ENCODE measurements around the gene FCHSD1. TPM values are rescaled to one million over a fixed set of nuclear protein-coding genes. Genes with fewer than 3 reads are reported as not detected.
"Not testable (repeated sequence)": the region's sequence is repeated elsewhere in the genome, so short reads cannot be mapped to it uniquely, and the experiment has no call there.

The FCHSD1 gene
- total RNA-seq, 1 donor from 2014 or later = 4.5 TPM

DNA sequence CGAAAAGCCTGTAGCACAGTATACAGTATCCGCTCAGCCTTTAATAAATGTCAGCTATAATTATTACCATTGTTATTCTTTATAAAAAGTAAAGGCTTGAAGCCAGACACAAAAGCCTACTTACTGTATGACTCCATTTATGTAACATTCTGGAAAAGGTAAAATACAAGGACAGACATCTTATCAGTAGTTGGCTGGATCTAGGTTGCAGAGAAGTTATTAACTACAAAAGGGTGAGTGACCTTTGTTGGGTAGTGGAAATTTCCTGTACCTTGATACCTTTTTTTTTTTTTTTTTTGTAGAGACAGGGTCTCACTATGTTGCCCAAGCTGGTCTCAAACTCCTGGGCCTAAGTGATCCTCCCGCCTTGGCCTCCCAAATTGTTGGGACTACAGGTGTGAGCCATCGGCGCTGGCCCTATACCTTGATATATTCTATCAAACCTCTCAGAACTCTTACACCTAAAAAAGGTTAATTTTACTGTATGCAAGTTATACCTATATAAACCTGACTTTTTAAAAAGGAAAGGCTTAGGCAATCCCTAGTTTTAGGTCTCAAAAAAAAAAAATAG is 20.6 kb downstream of the FCHSD1 start:
- intact Hi-C loops (cut with DNase I) = no loop called here
- DNase-seq (ENCODE audit: missing footprints) = no peak

DNA sequence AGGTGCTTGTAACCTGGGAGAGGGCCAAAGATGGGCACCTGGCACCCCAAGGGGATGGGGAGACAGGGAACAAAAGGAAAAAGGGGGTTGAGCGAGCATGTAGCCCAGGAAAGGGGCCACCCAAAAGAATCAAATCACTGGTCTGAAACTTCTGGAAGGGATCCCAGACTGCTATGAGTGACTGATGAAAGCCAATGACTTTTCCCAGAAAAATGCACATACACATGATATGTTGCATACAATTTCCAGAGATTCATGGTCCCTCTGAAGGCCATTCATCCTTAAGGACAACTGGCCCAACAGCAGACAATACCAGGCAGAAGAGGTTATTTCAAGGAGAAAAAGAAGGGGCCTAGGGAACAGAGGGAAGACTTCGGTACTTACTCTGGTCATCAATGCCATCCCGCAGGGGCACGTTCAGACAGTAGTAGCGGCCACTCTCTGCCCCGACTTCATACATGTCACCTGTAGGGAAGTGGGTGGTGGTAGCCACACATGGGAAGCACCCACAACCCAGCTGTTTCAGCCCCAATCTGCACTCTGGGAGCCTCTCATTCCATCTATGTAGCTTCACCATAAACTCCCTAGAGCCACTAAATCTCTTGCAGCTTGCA is 22.9 kb downstream of the FCHSD1 start:
- ATAC-seq (no peak), DNase-seq (ENCODE audit: missing footprints) (no peak)
- intact Hi-C loops (cut with DNase I) = no loop called here

More for the DNA sequence above, 20.6 kb downstream of the FCHSD1 start:
- ATAC-seq = no peak

DNA sequence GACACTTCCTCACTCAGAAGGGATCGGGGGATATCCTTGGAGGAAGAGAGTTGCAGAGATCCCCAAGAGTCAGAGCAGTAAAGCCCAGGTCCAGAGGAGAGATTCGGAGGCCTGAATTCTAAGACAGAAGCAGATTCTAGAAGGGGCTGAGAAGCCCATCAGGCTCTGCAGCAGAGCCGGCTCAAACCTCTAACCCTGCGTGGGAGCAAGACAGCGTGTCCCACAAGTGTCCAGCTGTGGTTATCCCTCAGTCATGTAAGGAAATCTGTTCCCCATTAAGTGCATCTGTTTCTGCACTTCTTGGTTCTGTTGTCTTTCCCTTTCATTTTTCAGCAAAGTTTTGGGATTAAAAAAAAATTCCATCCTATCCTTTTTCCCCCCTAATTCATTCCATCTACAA is 27.6 kb downstream of the FCHSD1 start:
- ATAC-seq (no peak), DNase-seq (ENCODE audit: missing footprints) (no peak)
- intact Hi-C loops (cut with DNase I) = no loop called here

DNA sequence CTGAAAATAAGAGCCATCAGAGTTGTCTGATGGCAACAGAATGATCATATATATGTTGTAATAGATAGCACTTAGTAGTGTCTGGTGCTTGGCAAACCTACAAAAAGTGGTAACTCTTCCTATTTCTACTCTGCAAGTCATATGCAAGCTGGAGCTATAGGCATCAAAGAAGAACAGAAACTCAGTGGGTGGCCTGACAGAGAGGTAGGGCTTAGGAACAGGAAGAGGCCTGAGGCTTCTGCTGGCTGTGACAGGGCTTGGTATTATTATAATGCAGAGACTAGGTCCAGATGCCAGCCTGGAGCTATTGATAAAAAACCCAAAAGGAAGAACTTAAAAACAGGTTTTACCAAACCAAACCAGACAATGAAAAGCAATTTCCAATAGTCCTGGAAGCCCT is 28.0 kb downstream of the FCHSD1 start:
- no peak for DNase-seq (ENCODE audit: missing footprints)
- ATAC-seq = no peak
- intact Hi-C loops (cut with DNase I) = no loop called here

DNA sequence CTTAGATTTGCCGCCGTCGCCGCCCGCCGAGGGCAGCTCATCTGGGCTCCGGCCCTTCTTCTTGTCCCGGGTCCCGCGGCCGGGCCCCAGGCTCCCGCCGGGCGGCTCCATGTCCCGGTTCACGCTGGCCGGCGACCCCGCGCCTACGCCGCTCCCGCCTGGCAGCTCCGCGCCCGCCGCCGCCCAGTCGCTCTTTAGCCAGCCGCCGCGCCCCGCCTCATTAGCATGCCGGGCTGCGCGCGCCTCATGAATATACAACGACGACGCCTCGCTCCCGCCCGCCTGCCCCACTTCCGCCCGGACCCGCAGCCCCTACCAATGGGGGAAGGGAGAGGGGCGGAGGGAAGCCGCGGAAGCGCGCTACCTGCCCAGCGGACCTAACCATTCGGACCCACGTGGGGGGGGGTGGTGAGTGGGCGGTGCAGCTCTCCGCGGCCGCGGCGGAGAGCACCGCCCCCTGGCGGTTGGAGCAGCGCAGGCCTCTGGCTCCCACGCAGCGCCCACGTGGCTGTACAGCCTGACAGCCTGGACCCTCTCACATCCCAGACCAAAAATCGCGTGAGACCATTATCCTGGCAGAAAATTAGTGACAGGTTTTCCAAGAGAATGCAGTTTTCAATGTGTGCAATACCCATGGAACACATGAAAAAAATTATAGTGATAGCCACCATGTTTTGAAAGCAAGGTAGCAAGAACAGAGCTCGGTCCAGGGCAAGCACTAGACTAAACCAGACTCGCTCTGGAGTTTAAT is 32.2 kb downstream of the FCHSD1 start, which contains the start of gene DIAPH1:
DIAPH1 (minus strand) TSS at position 197 of the 751 bp plus-strand sequence; CDS start at position 111, 86 bp downstream.
- ATAC-seq (peak; percentile 96), DNase-seq (ENCODE audit: missing footprints) (peak; percentile 100)
- intact Hi-C loops (cut with DNase I) = loop anchor here (1.0 kb wide), 2 partner anchors 17 to 27 kb away; partner anchors contain the start of genes HDAC3 and RELL2

DNA sequence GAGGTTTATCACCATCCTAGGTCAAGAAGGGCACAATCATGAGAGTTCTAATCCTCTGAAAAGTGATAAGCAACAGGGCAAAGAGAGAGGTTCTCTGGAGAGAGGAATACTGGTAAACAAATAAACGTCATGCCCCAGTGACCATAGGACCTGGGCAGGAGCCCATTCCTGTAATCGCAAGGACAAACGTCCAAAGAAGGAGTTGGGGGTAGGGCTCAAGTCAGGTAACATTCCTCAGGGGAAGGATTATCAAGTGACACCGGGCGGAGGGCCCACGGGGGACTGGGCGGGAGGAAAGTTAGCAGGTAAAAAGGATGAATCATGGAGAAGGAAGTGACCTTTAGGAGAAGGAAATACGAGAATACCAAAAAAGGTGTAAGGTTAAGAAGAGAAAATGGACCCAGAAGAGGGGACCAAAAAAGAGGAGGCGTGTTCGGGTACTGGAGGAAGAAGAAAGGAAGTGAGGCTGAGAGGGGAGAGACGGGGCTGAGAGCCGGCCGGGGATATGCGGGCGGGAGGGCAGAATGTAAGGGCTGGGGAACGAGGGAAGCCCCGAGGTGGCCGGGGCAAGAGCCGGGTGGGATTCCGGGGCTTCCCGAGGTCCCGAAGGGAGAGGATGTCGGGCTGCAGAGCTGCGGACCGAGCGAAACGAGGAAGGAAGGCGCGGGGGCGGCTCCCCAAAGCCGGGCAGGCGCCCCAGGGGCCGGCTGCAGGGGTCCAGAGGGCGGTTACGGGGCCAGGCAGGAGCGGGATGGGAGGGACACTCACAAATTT is 33.0 kb downstream of the FCHSD1 start:
- intact Hi-C loops (cut with DNase I) = no loop called here
- DNase-seq (ENCODE audit: missing footprints) (no peak), ATAC-seq (peak; percentile 20)

DNA sequence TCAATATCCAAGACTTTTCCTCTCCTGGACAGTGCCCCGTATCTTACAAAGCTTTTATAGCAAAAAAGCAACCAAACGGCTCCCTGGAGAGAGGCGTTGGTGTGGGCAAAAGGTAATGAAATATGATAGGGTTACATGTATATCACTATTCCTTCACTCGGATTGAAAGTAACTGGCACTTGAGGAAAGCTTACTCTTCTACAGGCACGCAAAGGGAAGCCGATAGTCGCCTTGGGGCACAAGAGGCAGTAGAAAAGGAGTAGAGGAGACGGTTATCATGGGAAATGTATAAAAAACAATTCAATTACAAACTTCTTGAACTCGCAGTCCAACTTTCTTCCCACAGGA is 33.6 kb downstream of the FCHSD1 start:
- intact Hi-C loops (cut with DNase I) = no loop called here
- DNase-seq (ENCODE audit: missing footprints) = no peak
- no peak for ATAC-seq

DNA sequence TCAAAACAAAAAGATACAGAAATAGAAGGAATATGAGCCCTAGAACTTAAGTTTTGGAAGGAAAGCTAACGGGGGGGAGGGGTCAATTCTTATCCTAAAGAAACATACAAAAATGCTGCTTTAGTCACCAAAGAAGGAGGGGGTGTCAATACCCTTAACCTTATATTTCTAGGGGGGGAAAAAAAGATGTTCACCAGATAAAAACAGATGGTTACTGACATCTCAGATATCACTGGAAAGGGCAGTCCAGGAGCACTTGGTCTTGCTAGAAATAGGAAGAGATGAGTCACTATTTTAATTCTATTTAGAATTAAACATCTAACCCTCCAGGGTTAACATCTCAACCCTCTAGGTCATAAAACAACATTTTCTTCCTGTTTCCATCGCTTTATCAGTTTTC is 34.1 kb downstream of the FCHSD1 start:
- intact Hi-C loops (cut with DNase I) = no loop called here
- ATAC-seq = no peak
- DNase-seq (ENCODE audit: missing footprints) = no peak

DNA sequence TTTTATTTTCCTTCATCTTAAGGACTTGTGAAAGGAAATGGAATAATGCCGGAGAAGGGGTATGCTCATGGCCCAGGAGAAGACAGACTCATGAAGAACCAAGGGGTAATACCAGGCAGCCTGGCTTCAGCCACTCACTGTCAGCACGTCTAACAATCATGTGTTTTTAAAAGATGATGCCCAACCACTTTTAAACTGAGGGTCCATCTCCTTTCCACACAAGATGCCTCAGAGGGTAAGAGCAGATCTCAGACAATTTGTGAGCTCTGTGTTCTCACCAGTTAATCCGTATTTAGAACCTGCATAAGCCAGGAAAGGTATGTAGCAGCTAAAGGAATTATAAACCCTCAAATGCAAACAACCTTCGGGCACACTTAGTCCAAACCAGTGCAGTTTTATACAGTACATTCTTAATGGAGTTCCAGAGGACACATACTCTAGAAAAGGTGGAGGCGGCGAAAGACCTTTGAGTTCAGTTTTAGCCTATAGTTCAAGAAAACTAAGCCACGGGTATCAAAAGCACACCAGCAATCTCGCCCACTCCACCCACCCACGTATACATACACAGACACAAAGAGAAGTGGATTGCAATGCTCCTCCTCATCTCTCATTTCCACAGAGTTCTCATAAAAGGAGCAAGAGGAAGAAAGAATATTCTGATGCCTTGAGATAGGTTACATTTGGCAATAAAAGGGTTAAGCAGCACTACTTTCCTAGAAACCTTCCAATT is 35.1 kb downstream of the FCHSD1 start:
- ATAC-seq (no peak), DNase-seq (ENCODE audit: missing footprints) (no peak)
- intact Hi-C loops (cut with DNase I) = no loop called here

DNA sequence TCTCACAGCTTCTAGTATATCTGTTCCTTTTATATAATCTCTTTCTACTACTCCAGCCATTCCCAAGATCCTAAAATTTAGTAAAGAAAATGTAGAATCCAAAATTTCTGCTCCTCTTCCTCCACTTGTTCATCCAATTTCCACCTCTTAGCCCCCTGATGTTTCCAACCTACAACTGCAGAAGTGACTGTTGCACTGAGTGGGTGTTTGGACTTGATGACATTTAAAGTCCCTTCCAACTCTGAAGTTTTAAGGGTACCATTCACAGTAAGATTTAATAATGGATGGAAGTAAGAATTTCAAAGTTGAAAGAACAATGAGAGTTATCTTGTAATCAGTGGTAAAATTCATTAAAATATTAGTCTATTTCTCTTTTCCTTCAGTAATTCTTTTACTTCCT is 37.9 kb downstream of the FCHSD1 start:
- intact Hi-C loops (cut with DNase I) = no loop called here
- ATAC-seq = no peak
- no peak for DNase-seq (ENCODE audit: missing footprints)

DNA sequence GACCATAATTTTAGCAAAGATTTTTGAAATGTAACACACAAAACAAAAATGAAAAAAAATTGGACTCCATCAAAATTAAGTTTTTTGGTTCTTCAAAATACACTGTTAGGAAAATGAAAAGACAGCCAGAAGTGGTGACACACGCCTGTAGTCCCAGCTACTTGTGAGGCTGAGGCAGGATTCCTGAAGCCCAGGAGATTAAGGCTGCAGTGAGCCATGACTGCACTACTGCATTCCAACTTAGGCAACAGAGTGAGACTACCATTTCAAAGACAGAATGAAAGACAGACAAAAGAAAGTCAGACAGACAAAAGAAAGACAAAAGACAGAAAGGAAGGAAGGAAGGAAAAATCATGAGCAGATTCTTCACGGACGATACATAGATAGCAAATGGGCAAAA is 39.9 kb downstream of the FCHSD1 start:
- ATAC-seq (no peak), DNase-seq (ENCODE audit: missing footprints) (no peak)
- intact Hi-C loops (cut with DNase I) = no loop called here

DNA sequence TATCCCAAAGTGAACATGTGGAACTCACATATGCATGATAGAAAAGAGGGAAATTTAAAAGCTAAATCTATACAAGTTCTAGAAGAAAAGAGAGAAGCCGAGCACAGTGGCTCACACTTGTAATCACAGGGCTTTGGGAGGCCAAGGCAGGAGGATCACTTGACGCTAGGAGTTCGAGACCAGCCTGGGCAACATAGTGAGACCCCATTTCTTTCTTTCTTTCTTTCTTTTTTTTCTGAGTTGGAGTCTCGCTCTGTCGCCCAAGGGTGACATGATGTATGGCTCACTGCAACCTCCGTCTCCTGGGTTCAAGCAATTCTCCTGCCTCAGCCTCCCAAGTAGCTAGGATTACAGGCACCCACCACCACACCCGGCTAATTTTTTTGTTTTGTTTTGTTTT is 41.3 kb downstream of the FCHSD1 start:
- DNase-seq (ENCODE audit: missing footprints); intact Hi-C loops (cut with DNase I); ATAC-seq: not testable (repeated sequence)

DNA sequence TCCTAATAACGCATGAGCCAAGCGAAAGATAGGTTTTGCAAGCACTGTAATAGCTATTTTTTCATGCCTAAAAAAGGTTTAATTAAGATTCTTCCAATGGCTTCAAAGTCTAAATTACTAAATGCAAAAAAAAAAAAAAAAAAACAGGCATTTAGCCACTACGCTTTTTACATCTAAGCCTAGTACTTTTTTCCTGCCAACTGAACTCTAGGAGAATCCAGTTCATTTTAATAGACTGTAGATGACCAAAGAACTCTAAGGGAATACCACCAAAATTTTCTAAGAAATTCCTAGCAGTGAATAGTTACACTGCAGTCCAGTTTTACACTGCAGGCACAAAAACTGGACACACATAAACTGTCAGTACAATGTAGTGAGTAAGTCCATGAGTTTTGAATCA is 42.2 kb downstream of the FCHSD1 start:
- intact Hi-C loops (cut with DNase I) = no loop called here
- DNase-seq (ENCODE audit: missing footprints) (no peak), ATAC-seq (no peak)

DNA sequence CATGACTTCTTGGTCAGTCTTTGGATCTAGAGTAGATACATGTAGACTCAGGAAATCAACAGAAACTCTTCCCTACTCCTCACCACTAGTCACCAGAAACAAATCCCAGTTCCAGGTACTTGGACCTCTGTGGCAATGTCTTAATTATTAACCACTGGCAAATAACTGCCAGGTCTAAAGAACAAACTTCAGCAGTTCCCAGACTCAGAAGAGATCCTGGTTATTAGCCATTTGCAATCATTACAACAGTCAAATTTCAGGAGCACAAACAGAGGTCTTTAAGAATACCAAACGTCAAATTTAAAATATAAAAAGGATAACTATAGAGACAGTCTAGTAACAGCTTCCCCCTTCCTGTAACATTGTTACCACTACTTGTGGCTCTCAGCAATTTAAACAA is 42.7 kb downstream of the FCHSD1 start:
- DNase-seq (ENCODE audit: missing footprints) (no peak), ATAC-seq (no peak)
- intact Hi-C loops (cut with DNase I) = no loop called here

DNA sequence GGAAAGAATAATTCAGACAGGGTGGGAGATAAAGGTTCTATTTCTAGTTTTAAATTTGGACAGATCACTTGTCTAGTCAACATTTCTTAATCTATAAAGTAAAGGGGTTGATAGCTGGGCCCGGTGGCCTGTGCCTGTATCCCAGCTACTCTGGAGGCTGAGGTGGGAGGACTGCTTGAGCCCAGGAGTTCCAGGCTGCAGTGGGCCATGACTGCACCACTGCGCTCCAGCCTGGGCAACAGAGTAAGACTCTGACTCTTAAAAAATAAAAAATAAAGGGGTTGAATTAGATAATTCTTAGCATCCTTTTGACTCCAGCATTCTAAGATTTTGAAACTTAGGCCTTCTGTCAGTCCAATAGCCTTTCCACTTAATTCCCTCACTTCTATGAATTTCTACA is 43.2 kb downstream of the FCHSD1 start:
- no peak for DNase-seq (ENCODE audit: missing footprints)
- no peak for ATAC-seq
- intact Hi-C loops (cut with DNase I) = no loop called here

DNA sequence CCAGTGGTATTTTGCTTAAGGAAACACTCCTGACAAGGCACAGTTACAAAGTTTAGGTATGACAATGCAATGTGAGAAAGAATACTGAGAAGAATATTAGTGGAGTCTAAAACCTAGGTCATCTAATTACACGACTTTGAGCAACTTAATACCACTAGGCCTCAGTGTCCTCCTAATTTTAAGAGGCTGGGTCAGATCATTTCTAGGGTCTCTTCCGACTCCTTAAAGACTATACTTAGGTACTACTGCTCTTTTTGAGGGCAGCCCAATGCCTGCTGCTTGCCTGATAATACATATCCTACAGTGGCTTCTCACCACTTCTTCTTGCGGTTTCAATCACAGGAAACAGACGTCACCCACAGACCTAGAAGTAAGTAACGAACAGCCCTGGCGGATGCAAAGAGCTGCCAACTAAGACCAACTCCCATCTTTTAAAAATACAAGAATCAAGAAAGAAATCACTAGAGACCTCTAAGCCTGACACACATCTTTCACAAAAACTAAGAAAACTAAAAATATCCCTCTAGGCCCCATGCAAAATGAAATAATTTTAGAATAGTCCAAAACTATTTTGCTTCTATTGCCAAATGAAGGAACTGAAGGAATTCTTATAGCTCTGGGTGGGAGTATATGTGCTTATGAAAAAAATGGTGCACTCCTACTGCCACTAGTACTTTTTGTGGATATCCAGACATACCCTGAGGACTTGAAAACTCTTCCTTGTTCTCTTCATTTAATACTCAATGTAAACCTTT is 45.5 kb downstream of the FCHSD1 start:
- no peak for DNase-seq (ENCODE audit: missing footprints)
- peak; percentile 65 for ATAC-seq
- intact Hi-C loops (cut with DNase I) = no loop called here

DNA sequence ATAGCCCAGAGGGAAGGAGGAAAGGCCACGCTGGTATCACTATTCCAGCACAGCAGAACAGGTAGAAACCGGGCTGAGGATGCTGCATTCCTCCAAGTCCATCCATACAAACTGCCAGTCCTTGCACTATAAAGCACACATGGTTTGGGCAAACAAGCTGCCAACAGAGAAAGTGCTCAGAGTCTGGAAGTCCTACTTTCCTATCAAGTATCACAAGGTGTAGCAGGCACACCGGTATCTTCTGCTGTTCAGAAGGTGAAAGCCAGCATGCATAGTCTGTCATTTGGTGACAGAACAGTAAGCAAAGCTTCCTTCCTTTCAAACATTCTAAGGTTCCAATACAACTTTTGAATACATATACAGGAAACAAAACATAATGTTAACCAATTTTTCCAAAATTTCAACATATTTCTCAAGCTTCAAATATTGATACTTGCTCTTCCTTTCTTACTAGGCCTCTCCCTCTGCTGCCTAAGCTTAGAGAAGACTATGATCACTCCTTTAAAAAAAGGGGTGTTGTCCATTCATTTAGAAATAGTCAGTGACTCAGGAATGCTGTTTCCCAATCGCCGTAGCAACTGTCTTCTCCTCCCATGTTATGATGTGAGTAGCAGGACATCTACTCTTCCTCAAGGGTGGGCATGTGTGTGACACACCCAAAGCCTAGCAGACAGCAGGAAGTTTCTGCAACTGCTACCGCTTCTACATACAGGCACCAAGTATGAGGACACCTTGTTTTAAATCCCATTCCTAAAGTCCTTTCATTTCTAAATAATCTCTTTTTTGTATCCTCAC is 47.1 kb downstream of the FCHSD1 start:
- ATAC-seq (peak; percentile 89), DNase-seq (ENCODE audit: missing footprints) (no peak)
- intact Hi-C loops (cut with DNase I) = no loop called here
